Measurements from ENCODE around the gene GFY. TPM values are rescaled to one million over a fixed set of nuclear protein-coding genes. Genes with fewer than 3 reads are reported as not detected.

The GFY gene
- total and polyA plus RNA-seq, 10 of the 15 experiments (the other 5 are each of a cell fraction or from before 2014, with no cell fraction given): 0.05 TPM; not detected in 9

DNA sequence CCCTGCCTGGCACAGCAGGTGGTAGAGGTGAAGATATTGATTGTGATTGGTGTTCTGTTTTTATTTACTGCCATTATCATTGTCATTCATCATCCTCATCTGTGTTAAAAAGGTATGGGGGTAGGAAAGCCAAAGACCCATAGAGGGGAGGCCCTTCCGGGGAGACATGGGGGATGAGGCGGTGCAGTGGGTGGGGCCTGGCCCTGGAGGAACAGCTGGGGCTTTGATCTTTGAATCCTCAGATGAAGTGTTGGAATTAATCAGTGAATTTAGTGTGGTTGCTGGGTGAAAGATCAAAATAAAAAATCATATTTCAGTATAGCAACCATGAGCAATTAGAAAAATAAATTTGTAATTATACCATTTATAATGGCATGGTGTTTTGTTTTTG is 9.4 kb upstream of the GFY start (continued):
- TF ChIP-seq REST (IDR thresholded peaks at IDR 0.05; ENCODE audit: low read depth, low read length) (no peak), JUNB (IDR thresholded peaks at IDR 0.05) (no peak), TBL1XR1 (IDR thresholded peaks at IDR 0.05; ENCODE audit: low read depth, low read length) (no peak), RCOR1 (conservative IDR thresholded peaks at IDR 0.05; ENCODE audit: low read depth, low read length) (no peak)

DNA sequence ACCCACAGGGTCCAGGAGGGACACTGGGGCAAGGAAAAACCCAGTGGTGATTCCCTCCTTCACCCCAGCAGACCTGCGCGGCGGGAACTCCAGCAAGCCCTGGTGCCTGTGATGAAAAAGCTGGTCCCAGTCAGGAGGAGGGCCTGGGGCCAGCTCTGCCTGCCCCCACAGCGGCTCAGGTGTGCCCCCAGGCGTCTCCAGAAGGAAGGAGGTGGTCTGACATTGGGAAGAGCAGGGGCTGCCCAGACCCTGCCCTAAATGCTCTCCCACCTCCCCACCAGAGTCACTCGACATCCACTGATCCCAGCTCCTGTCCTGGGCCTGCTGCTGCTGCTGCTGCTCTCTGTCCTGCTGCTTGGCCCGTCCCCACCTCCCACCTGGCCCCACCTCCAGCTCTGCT is 8.1 kb upstream of the GFY start:
- CTCF ChIA-PET: interaction anchor here (0.8 to 3.8 kb wide), 8 partner anchors 9 to 191 kb away, joined by 3 to 19 read pairs (median 3); no protein-coding TSS in a partner anchor
- no peaks in the 10 kb centered on the region for H3K36me3 ChIP-seq (ENCODE audit: control insufficient read depth in 2 of 2, insufficient read depth in 2 of 2, low read length in 1 of 2)
- peak; percentile 20; the same call in 1 of the 2 replicates for TF ChIP-seq RAD21 (IDR thresholded peaks at IDR 0.05; ENCODE audit: insufficient read depth, low read depth, low read length)
- TF ChIP-seq SPI1 (IDR thresholded peaks at IDR 0.05; ENCODE audit: borderline replicate concordance, insufficient read depth, low read depth, low read length): no peak
- FAIRE-seq: no peak
- no peak for DNase-seq (ENCODE audit: low read depth, low spot score)
- peaks cover 9 to 24% of the 10 kb centered on the region in 2 experiments for H3K27me3 ChIP-seq (replicated peaks in 1 of 2; ENCODE audit: control insufficient read depth in 2 of 2, insufficient read depth in 2 of 2, low read length in 1 of 2)
- in situ Hi-C loops (cut with MboI): no loop called here
- H4K20me1 ChIP-seq (ENCODE audit: control insufficient read depth, insufficient read depth): no peaks in the 10 kb centered on the region
- SMC1A ChIA-PET (ENCODE audit: uncharacterized antibody, unreplicated experiment): interaction anchor here (1.0 to 3.0 kb wide), 4 partner anchors 13 to 116 kb away, joined by 3 to 9 read pairs (median 4); no protein-coding TSS in a partner anchor
- no peak overlapping the region for H2AFZ ChIP-seq (ENCODE audit: control insufficient read depth, low read depth, low read length)
- H3K4me3 ChIP-seq: no peak overlapping the region
- WGBS (ENCODE audit: insufficient coverage, insufficient replicate concordance, low lambda C conversion rate, missing lambda C conversion rate): 17% methylated on average over 7 of the region's 7 CpGs
- no peak overlapping the region for H3K9ac ChIP-seq (ENCODE audit: control insufficient read depth, insufficient read depth, low read length)
- 0 out of 2 replicates have a peak, but pooled peaks cover 3% of the 10 kb centered on the region for H3K4me1 ChIP-seq (ENCODE audit: control insufficient read depth, insufficient read depth, low read length)
- no TSS peak for BruUV-seq (replicated peaks)
- no peak overlapping the region for H3K4me2 ChIP-seq (ENCODE audit: control insufficient read depth, insufficient read depth)
- H3K79me2 ChIP-seq (ENCODE audit: control insufficient read depth, insufficient read depth, low read length): no peaks in the 10 kb centered on the region
- no peaks in the 10 kb centered on the region for H3K9me3 ChIP-seq (replicated peaks; ENCODE audit: control insufficient read depth, insufficient read depth, low read length)
- POLR2A ChIA-PET: interaction anchor here (0.6 to 1.8 kb wide), 2 partner anchors 9 to 13 kb away, joined by 3 to 5 read pairs; no protein-coding TSS in a partner anchor
- intact Hi-C loops (cut with micrococcal nuclease; ENCODE audit: unreplicated experiment): no loop called here
- RAD21 ChIA-PET (ENCODE audit: unreplicated experiment): interaction anchor here (1.0 to 1.8 kb wide), 4 partner anchors 21 to 128 kb away, joined by 3 to 4 read pairs (median 4); no protein-coding TSS in a partner anchor
- ATAC-seq: no peak
- no peak overlapping the region for H3K27ac ChIP-seq (ENCODE audit: control insufficient read depth, insufficient read depth)

Data from GM12878 (cell line).